HepG2 (cell line): ENCODE results near the gene ZMYND10. TPM values are rescaled to one million over a fixed set of nuclear protein-coding genes. Genes with fewer than 3 reads are reported as not detected.

Source experiments
- AHR ChIP-seq: IDR thresholded peaks from 2 replicates; pipeline ENCODE4 v1.6.1; 2018; ENCODE audit warnings: missing genetic modification reagents, missing compliant biosample characterization
- ATF7-NPFF ChIP-seq: sonication (generic); formaldehyde crosslinking; IDR thresholded peaks from 2 replicates; pipeline ENCODE4 v1.8.1; 2023; ENCODE audit warnings: mild to moderate bottlenecking, low read depth, missing genetic modification reagents, moderate library complexity
- ETV6 ChIP-seq: sonication (generic); formaldehyde crosslinking; conservative IDR thresholded peaks from 2 replicates; pipeline ENCODE4 v1.4.0; 2020; ENCODE audit warnings: missing genetic modification reagents
- HOXA7 ChIP-seq: sonication (generic); formaldehyde crosslinking; IDR thresholded peaks from 2 replicates; pipeline ENCODE4 v1.8.1; 2022; ENCODE audit warnings: mild to moderate bottlenecking, missing genetic modification reagents, moderate library complexity
- MLLT10 ChIP-seq: sonication (generic); formaldehyde crosslinking; IDR thresholded peaks from 2 replicates; pipeline ENCODE4 v1.4.0; 2020; ENCODE audit warnings: missing genetic modification reagents
- MXD1 ChIP-seq: sonication (generic); formaldehyde crosslinking; IDR thresholded peaks from 2 replicates; pipeline ENCODE4 v1.4.0; 2020; ENCODE audit warnings: mild to moderate bottlenecking, missing genetic modification reagents
- NFE2 ChIP-seq: sonication (generic); formaldehyde crosslinking; IDR thresholded peaks from 2 replicates; pipeline ENCODE4 v1.4.0; 2020; ENCODE audit warnings: missing genetic modification reagents
- PAXIP1 ChIP-seq: sonication (generic); formaldehyde crosslinking; conservative IDR thresholded peaks from 2 replicates; pipeline ENCODE4 v1.4.0; 2020; ENCODE audit warnings: mild to moderate bottlenecking, missing genetic modification reagents, moderate library complexity
- PHF20 ChIP-seq: sonication (generic); formaldehyde crosslinking; IDR thresholded peaks from 2 replicates; pipeline ENCODE4 v1.5.0; 2020; ENCODE audit warnings: mild to moderate bottlenecking, missing genetic modification reagents
- PHF8 ChIP-seq: sonication (generic); formaldehyde crosslinking; IDR thresholded peaks from 2 replicates; pipeline ENCODE4 v1.5.0; 2020; ENCODE audit warnings: missing genetic modification reagents
- PRDM10 ChIP-seq: sonication (generic); formaldehyde crosslinking; IDR thresholded peaks from 2 replicates; pipeline ENCODE4 v1.4.0; 2020; ENCODE audit warnings: low read depth, missing genetic modification reagents
- RFX1 ChIP-seq: fragments of 450-650 bp; IDR thresholded peaks from 2 replicates; pipeline ENCODE4 v1.6.1; 2017
- SOX5 ChIP-seq: IDR thresholded peaks from 2 replicates; pipeline ENCODE4 v1.6.1; 2016; ENCODE audit warnings: borderline replicate concordance
- SP5 ChIP-seq: IDR thresholded peaks from 2 replicates; pipeline ENCODE4 v1.6.1; 2016; ENCODE audit warnings: low read depth, borderline replicate concordance
- TCF7L2 ChIP-seq: IDR thresholded peaks from 2 replicates; pipeline ENCODE4 v1.6.1; 2011; ENCODE audit warnings: mild to moderate bottlenecking, low read depth, low read length, moderate library complexity
- ZBTB46 ChIP-seq: sonication (generic); formaldehyde crosslinking; IDR thresholded peaks from 2 replicates; pipeline ENCODE4 v1.4.0; 2020; ENCODE audit warnings: mild to moderate bottlenecking, missing genetic modification reagents, borderline replicate concordance
- ZBTB7A ChIP-seq: sonication (generic); formaldehyde crosslinking; IDR thresholded peaks from 2 replicates; pipeline ENCODE4 v1.8.0; 2022; ENCODE audit warnings: mild to moderate bottlenecking, missing genetic modification reagents
- ZNF256 ChIP-seq: sonication (generic); formaldehyde crosslinking; conservative IDR thresholded peaks from 2 replicates; pipeline ENCODE4 v1.4.0; 2020; ENCODE audit warnings: missing genetic modification reagents
- ZNF567 ChIP-seq: sonication (generic); formaldehyde crosslinking; IDR thresholded peaks from 2 replicates; pipeline ENCODE4 v1.8.1; 2023; ENCODE audit warnings: mild to moderate bottlenecking, missing genetic modification reagents, borderline replicate concordance
- ZNF883 ChIP-seq: sonication (generic); formaldehyde crosslinking; IDR thresholded peaks from 2 replicates; pipeline ENCODE4 v1.5.1; 2020; ENCODE audit warnings: mild to moderate bottlenecking, missing genetic modification reagents; ENCODE audit errors: not compliant biosample characterization
- polyA plus RNA-seq, 8 experiments: library from polyadenylated mRNA; depleted of rRNA in 3 of 8; stranded (reverse) in 7 of 8; unstranded in 1 of 8; fragments of >200 nt; fragmentation: Illumina TruSeq in 4 of 8; extraction: Trizol in 4 of 8; gene quantifications; 2 replicates each; pipeline versions ENCODE4 v1.2.1 to v1.2.3, GENCODE V29; 2011 to 2016; ENCODE audit warnings: low read depth in 4 of 8, missing spikeins in 1 of 8, mixed read lengths in 1 of 8; ENCODE audit not compliant: insufficient read depth in 1 of 8
- total RNA-seq, 5 experiments: library from RNA; depleted of rRNA; stranded (reverse); fragments of >200 nt; fragmentation: Illumina TruSeq; extraction: Trizol; gene quantifications; 2 replicates each; pipeline ENCODE4 v1.2.3, GENCODE V29; 2016; ENCODE audit warnings: low read depth in 1 of 5

Gene ZMYND10
- total and polyA plus RNA-seq, 2 of the 13 experiments (the other 11 are each of a cell fraction or from before 2014, with no cell fraction given): 0.60 to 0.74 TPM

GRCh38 chr3:50358911-50359759, 13.6 kb upstream of the ZMYND10 start, which contains the start of gene TMEM115 (continued):
- TF ChIP-seq ZNF567 (CRISPR knock-in tag) (no peak), ZBTB46 (CRISPR knock-in tag) (no peak), ZNF883 (CRISPR knock-in tag) (peak; percentile 45), SOX5 (CRISPR knock-in tag) (no peak; the same call in 1 of the 2 replicates), RFX1 (no peak), PHF20 (peak; percentile 74), ETV6 (CRISPR knock-in tag) (0 out of 2 replicates have a peak, but pooled peaks have one; percentile 18), MXD1 (CRISPR knock-in tag) (peak; percentile 88), PHF8 (CRISPR knock-in tag) (peak; percentile 99), TCF7L2 (no peak), PAXIP1 (CRISPR knock-in tag) (0 out of 2 replicates have a peak, but pooled peaks have one; percentile 8), ZNF256 (peak; percentile 77; the same call in 1 of the 2 replicates), ZBTB7A (CRISPR knock-in tag) (0 out of 2 replicates have a peak, but pooled peaks have one; percentile 34), SP5 (CRISPR knock-in tag) (peak; percentile 8; the same call in 1 of the 2 replicates), ATF7-NPFF (CRISPR knock-in tag) (peak; percentile 76; the same call in 1 of the 2 replicates), HOXA7 (CRISPR knock-in tag) (no peak), MLLT10 (no peak), NFE2 (no peak), PRDM10 (peak; percentile 88), AHR (CRISPR knock-in tag) (peak; percentile 78; the same call in 1 of the 2 replicates)
